ENCODE measurements around the gene GRXCR1.

The GRXCR1 gene

GRCh38 chr4:43071069-43071468, 178.6 kb downstream of the GRXCR1 start:
- H2AFZ ChIP-seq = no peak overlapping the region
- H3K4me3 ChIP-seq (ENCODE audit: low read depth, low read length) = no peak overlapping the region
- H3K36me3 ChIP-seq (ENCODE audit: control insufficient read depth, insufficient read depth, low read length) = no peaks in the 10 kb centered on the region
- no peaks in the 10 kb centered on the region for H3K9me3 ChIP-seq (ENCODE audit: control insufficient read depth, low read length)
- no peak overlapping the region for H3K9ac ChIP-seq
- TF ChIP-seq, protein P1, sequence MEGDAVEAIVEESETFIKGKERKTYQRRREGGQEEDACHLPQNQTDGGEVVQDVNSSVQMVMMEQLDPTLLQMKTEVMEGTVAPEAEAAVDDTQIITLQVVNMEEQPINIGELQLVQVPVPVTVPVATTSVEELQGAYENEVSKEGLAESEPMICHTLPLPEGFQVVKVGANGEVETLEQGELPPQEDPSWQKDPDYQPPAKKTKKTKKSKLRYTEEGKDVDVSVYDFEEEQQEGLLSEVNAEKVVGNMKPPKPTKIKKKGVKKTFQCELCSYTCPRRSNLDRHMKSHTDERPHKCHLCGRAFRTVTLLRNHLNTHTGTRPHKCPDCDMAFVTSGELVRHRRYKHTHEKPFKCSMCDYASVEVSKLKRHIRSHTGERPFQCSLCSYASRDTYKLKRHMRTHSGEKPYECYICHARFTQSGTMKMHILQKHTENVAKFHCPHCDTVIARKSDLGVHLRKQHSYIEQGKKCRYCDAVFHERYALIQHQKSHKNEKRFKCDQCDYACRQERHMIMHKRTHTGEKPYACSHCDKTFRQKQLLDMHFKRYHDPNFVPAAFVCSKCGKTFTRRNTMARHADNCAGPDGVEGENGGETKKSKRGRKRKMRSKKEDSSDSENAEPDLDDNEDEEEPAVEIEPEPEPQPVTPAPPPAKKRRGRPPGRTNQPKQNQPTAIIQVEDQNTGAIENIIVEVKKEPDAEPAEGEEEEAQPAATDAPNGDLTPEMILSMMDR (IDR thresholded peaks at IDR 0.05) = no peak
- no peaks in the 10 kb centered on the region for H3K27me3 ChIP-seq (ENCODE audit: control insufficient read depth, insufficient read depth, low read length)
- no peak overlapping the region for H3K4me2 ChIP-seq (ENCODE audit: low read length)
- H3K4me1 ChIP-seq = no peaks in the 10 kb centered on the region
- H3K27ac ChIP-seq = no peak overlapping the region
- no peaks in the 10 kb centered on the region for H3K79me2 ChIP-seq

Data from parathyroid adenoma (tissue), 2 donors.